ENCODE measurements around the gene IL16. TPM values are rescaled to one million over a fixed set of nuclear protein-coding genes. Genes with fewer than 3 reads are reported as not detected.

Gene IL16
- total RNA-seq, 4 donors from 2014 or later, result 4.9 to 11.5 (median 8.4) TPM

- intact Hi-C loops (cut with DNase I), result no loop called here
- Histone ChIP-seq H3K9me3 (no peaks in the 10 kb centered on the region), H3K36me3 (no peaks in the 10 kb centered on the region), H3K4me3 (replicated peaks in 1 of 3) (no peak overlapping the region), H3K27me3 (no peaks in the 10 kb centered on the region), H3K27ac (no peak overlapping the region), H3K4me1 (peaks cover 0 to 8% of the 10 kb centered on the region in 2 donors)
- TF ChIP-seq CTCF (IDR thresholded peaks at IDR 0.05), result no peak
- no peak for TF ChIP-seq POLR2A (IDR thresholded peaks at IDR 0.05)
- no peak for DNase-seq
Measured at GRCh38 chr15:81171286-81171685, 25.4 kb upstream of the IL16 start.

- intact Hi-C loops (cut with DNase I), result no loop called here
- no peak overlapping the region for H3K27ac ChIP-seq
- no peak for DNase-seq
- H3K4me1 ChIP-seq, result peaks cover 0 to 6% of the 10 kb centered on the region in 2 donors
- 50 to 54% methylated on average over 2 of the region's 2 CpGs for WGBS, 2 donors
- H3K36me3 ChIP-seq, result no peaks in the 10 kb centered on the region
- H3K4me3 ChIP-seq (replicated peaks in 1 of 3), result no peak overlapping the region
- no peaks in the 10 kb centered on the region for H3K27me3 ChIP-seq
- TF ChIP-seq POLR2A (IDR thresholded peaks at IDR 0.05) (no peak), CTCF (IDR thresholded peaks at IDR 0.05) (no peak)
- no peaks in the 10 kb centered on the region for H3K9me3 ChIP-seq
Measured at GRCh38 chr15:81174125-81174791, 22.4 kb upstream of the IL16 start.

GRCh38 chr15:81174792-81175327 lies 21.8 kb upstream of the IL16 start:
- WGBS, 2 donors, result 92 to 96% methylated on average over 1 of the region's 1 CpG
- no peaks in the 10 kb centered on the region for H3K27me3 ChIP-seq
- intact Hi-C loops (cut with DNase I), result no loop called here
- peaks cover 0 to 6% of the 10 kb centered on the region in 2 donors for H3K4me1 ChIP-seq
- no peak overlapping the region for H3K27ac ChIP-seq
- H3K36me3 ChIP-seq, result no peaks in the 10 kb centered on the region
- no peak for TF ChIP-seq POLR2A (IDR thresholded peaks at IDR 0.05)
- TF ChIP-seq CTCF (IDR thresholded peaks at IDR 0.05), result no peak
- no peak overlapping the region for H3K4me3 ChIP-seq (replicated peaks in 1 of 3)
- DNase-seq, result no peak
- no peaks in the 10 kb centered on the region for H3K9me3 ChIP-seq

GRCh38 chr15:81175496-81175895 lies 21.2 kb upstream of the IL16 start:
- intact Hi-C loops (cut with DNase I), result no loop called here
- DNase-seq, result no peak
- H3K27me3 ChIP-seq, result no peaks in the 10 kb centered on the region
- WGBS, 2 donors, result 94 to 98% methylated on average over 1 of the region's 1 CpG
- H3K4me1 ChIP-seq, result peaks cover 0 to 6% of the 10 kb centered on the region in 2 donors
- no peak overlapping the region for H3K4me3 ChIP-seq (replicated peaks in 1 of 3)
- H3K36me3 ChIP-seq, result no peaks in the 10 kb centered on the region
- H3K9me3 ChIP-seq, result no peaks in the 10 kb centered on the region
- TF ChIP-seq CTCF (IDR thresholded peaks at IDR 0.05) (no peak), POLR2A (IDR thresholded peaks at IDR 0.05) (no peak)
- H3K27ac ChIP-seq, result no peak overlapping the region

- peak in 1 of 2 donors; percentile 10 for DNase-seq
- intact Hi-C loops (cut with DNase I), result no loop called here
- H3K4me1 ChIP-seq, result peaks cover 0 to 6% of the 10 kb centered on the region in 2 donors
- no peaks in the 10 kb centered on the region for H3K27me3 ChIP-seq
- H3K27ac ChIP-seq, result no peak overlapping the region
- H3K4me3 ChIP-seq (replicated peaks in 1 of 3), result no peak overlapping the region
- no peaks in the 10 kb centered on the region for H3K36me3 ChIP-seq
- no peaks in the 10 kb centered on the region for H3K9me3 ChIP-seq
- no peak for TF ChIP-seq POLR2A (IDR thresholded peaks at IDR 0.05)
- TF ChIP-seq CTCF (IDR thresholded peaks at IDR 0.05), result no peak
- 53 to 73% methylated on average over 6 to 16 of the region's 16 CpGs for WGBS, 2 donors
Measured at GRCh38 chr15:81176291-81176893, 20.3 kb upstream of the IL16 start.
